Activated CD8-positive, alpha-beta memory T cell treated with anti-CD3 and anti-CD28 coated beads, Interleukin-2, amount 50 U/mL, for 24 hours (primary cell): Measurements from ENCODE around the gene CWC27.
"Not testable (repeated sequence)": the region's sequence is repeated elsewhere in the genome, so short reads cannot be mapped to it uniquely, and the experiment has no call there.

ENCODE experiments used
- DNase-seq: peaks from one replicate; pipeline ENCODE4 v3.0.0-alpha.2; 2020; ENCODE audit errors: extremely low read depth

The CWC27 gene

GRCh38 chr5:64838376-64838775, 69.6 kb downstream of the CWC27 start:
- no peak for DNase-seq

GRCh38 chr5:64838803-64839202, 70.1 kb downstream of the CWC27 start:
- DNase-seq: no peak

- DNase-seq: no peak
These were observed 71.2 kb downstream of the CWC27 start for GRCh38 chr5:64839936-64840335.

GRCh38 chr5:64840958-64841357, 72.2 kb downstream of the CWC27 start:
- no peak for DNase-seq

- no peak for DNase-seq
These were observed 85.0 kb downstream of the CWC27 start for GRCh38 chr5:64853777-64854176.

GRCh38 chr5:64854855-64855254, 86.1 kb downstream of the CWC27 start:
- no peak for DNase-seq

GRCh38 chr5:64859881-64860280, 91.2 kb downstream of the CWC27 start:
- no peak for DNase-seq

GRCh38 chr5:64861281-64861680, 92.6 kb downstream of the CWC27 start:
- DNase-seq: no peak

GRCh38 chr5:64864171-64864570, 95.4 kb downstream of the CWC27 start:
- no peak for DNase-seq

GRCh38 chr5:64865662-64866061, 96.9 kb downstream of the CWC27 start:
- no peak for DNase-seq

- no peak for DNase-seq
These were observed 100.7 kb downstream of the CWC27 start for GRCh38 chr5:64869419-64869818.

- DNase-seq: no peak
These were observed 103.3 kb downstream of the CWC27 start for GRCh38 chr5:64872044-64872443.

GRCh38 chr5:64873441-64873840, 104.7 kb downstream of the CWC27 start:
- DNase-seq: no peak

- no peak for DNase-seq
These were observed 106.0 kb downstream of the CWC27 start for GRCh38 chr5:64874753-64875152.

- DNase-seq: no peak
These were observed 107.5 kb downstream of the CWC27 start for GRCh38 chr5:64876203-64876602.

GRCh38 chr5:64880821-64881220, 112.1 kb downstream of the CWC27 start:
- DNase-seq: no peak

GRCh38 chr5:64883912-64884311, 115.2 kb downstream of the CWC27 start:
- no peak for DNase-seq

GRCh38 chr5:64884541-64884940, 115.8 kb downstream of the CWC27 start:
- DNase-seq: no peak

- no peak for DNase-seq
These were observed 119.2 kb downstream of the CWC27 start for GRCh38 chr5:64887910-64888309.

- no peak for DNase-seq
These were observed 127.0 kb downstream of the CWC27 start for GRCh38 chr5:64895748-64896147.

- no peak for DNase-seq
These were observed 131.1 kb downstream of the CWC27 start for GRCh38 chr5:64899838-64900237.

GRCh38 chr5:64900618-64901017, 131.9 kb downstream of the CWC27 start:
- DNase-seq: no peak

GRCh38 chr5:64907399-64907798, 138.7 kb downstream of the CWC27 start:
- not testable (repeated sequence) for DNase-seq

GRCh38 chr5:64914396-64914795, 145.7 kb downstream of the CWC27 start:
- no peak for DNase-seq

- DNase-seq: no peak
These were observed 149.4 kb downstream of the CWC27 start for GRCh38 chr5:64918083-64918482.
